ENCODE results near the gene NR4A3. TPM values are rescaled to one million over a fixed set of nuclear protein-coding genes. Genes with fewer than 3 reads are reported as not detected.

Gene NR4A3
- total RNA-seq, 2 donors from 2014 or later: 0.10 to 3.9 TPM

GRCh38 chr9:99828417-99829176, 6.9 kb downstream of the NR4A3 start:
- no peak for TF ChIP-seq CTCF (IDR thresholded peaks at IDR 0.05)
- no peak for DNase-seq
- Histone ChIP-seq H3K4me1 (peaks cover 10% of the 10 kb centered on the region), H3K9me3 (no peaks in the 10 kb centered on the region), H3K27ac (no peak overlapping the region), H3K9ac (ENCODE audit: low read depth in 2 of 2, low read length in 2 of 2) (no peak overlapping the region), H3K36me3 (no peaks in the 10 kb centered on the region), H3K27me3 (peaks cover 69% of the 10 kb centered on the region), H3K4me3 (no peak overlapping the region)
- intact Hi-C loops (cut with DNase I): no loop called here

GRCh38 chr9:99831857-99832557, 10.3 kb downstream of the NR4A3 start:
- Histone ChIP-seq H3K36me3 (no peaks in the 10 kb centered on the region), H3K9ac (ENCODE audit: low read depth in 2 of 2, low read length in 2 of 2) (no peak overlapping the region), H3K27me3 (peaks cover 35% of the 10 kb centered on the region), H3K27ac (no peak overlapping the region), H3K9me3 (no peaks in the 10 kb centered on the region), H3K4me1 (no peaks in the 10 kb centered on the region), H3K4me3 (no peak overlapping the region)
- no peak for TF ChIP-seq CTCF (IDR thresholded peaks at IDR 0.05)
- intact Hi-C loops (cut with DNase I): no loop called here
- no peak for DNase-seq

GRCh38 chr9:99832558-99832864, 10.8 kb downstream of the NR4A3 start:
- Histone ChIP-seq H3K9ac (ENCODE audit: low read depth in 2 of 2, low read length in 2 of 2) (no peak overlapping the region), H3K9me3 (no peaks in the 10 kb centered on the region), H3K36me3 (no peaks in the 10 kb centered on the region), H3K4me1 (no peaks in the 10 kb centered on the region), H3K27ac (no peak overlapping the region), H3K4me3 (no peak overlapping the region), H3K27me3 (peaks cover 35% of the 10 kb centered on the region)
- no peak for DNase-seq
- intact Hi-C loops (cut with DNase I): no loop called here
- TF ChIP-seq CTCF (IDR thresholded peaks at IDR 0.05): no peak

- peaks cover 24% of the 10 kb centered on the region for H3K27me3 ChIP-seq
- H3K9ac ChIP-seq (ENCODE audit: low read depth in 2 of 2, low read length in 2 of 2): no peak overlapping the region
- no peaks in the 10 kb centered on the region for H3K4me1 ChIP-seq
- no peak for TF ChIP-seq CTCF (IDR thresholded peaks at IDR 0.05)
- no peak overlapping the region for H3K27ac ChIP-seq
- DNase-seq: no peak
- intact Hi-C loops (cut with DNase I): no loop called here
- H3K9me3 ChIP-seq: no peaks in the 10 kb centered on the region
- no peaks in the 10 kb centered on the region for H3K36me3 ChIP-seq
- H3K4me3 ChIP-seq: no peak overlapping the region
These were observed 12.1 kb downstream of the NR4A3 start for GRCh38 chr9:99833735-99834134.

- intact Hi-C loops (cut with DNase I): no loop called here
- no peak for TF ChIP-seq CTCF (IDR thresholded peaks at IDR 0.05)
- no peak for DNase-seq
These were observed 12.8 kb downstream of the NR4A3 start for GRCh38 chr9:99834474-99834873.

More at GRCh38 chr9:99834474-99834873, 12.8 kb downstream of the NR4A3 start:
- H3K36me3 ChIP-seq: no peaks in the 10 kb centered on the region
- no peaks in the 10 kb centered on the region for H3K4me1 ChIP-seq
- peaks cover 17% of the 10 kb centered on the region for H3K27me3 ChIP-seq
- no peak overlapping the region for H3K4me3 ChIP-seq
- H3K27ac ChIP-seq: no peak overlapping the region
- no peaks in the 10 kb centered on the region for H3K9me3 ChIP-seq
- no peak overlapping the region for H3K9ac ChIP-seq (ENCODE audit: low read depth in 2 of 2, low read length in 2 of 2)

All from colonic mucosa (tissue), 4 donors.